ENCODE measurements around the gene NSL1.
"Not testable (repeated sequence)": the region's sequence is repeated elsewhere in the genome, so short reads cannot be mapped to it uniquely, and the experiment has no call there.

NSL1 gene

DNA sequence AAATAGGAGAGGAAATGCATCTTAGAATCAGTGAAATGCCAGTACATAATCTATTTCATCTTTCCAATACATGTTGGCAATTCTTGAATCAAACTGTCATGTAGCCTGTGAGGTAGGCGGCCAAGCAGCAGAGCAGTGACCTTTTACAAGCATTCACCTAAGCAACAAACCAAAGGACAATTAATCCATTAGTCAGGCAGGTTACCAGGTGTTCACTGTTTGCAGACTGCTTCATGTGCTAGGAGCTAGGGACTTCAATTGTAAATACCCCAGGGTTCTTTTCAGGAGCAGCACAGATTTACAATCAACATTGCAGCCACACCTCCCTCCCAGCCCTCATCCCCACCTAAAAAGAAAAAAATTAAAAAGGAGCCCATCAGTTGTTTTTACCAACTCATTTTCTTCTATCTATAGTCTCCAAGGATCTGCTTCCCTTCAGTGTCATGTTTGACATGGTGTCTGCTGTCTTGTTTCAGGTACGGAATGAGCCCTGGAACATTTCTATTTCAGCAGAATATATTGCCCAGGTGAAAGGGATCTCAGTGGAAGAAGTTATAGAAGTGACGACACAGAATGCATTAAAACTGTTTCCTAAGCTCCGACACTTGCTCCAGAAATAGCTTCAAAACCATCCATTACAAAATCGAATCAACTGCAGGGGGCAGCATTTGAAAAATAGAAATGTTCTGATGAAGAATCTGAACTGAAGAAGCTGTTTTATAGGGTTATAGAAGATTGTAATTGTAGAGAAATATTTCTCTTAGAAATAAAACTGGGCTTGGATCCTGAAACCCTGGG is 23.2 kb upstream of the NSL1 start:
- TF ChIP-seq POLR2A (IDR thresholded peaks at IDR 0.05; ENCODE audit: low read depth, low read length) = no peak
- no peak for DNase-seq (ENCODE audit: insufficient read length, low spot score)
- FAIRE-seq = no peak

DNA sequence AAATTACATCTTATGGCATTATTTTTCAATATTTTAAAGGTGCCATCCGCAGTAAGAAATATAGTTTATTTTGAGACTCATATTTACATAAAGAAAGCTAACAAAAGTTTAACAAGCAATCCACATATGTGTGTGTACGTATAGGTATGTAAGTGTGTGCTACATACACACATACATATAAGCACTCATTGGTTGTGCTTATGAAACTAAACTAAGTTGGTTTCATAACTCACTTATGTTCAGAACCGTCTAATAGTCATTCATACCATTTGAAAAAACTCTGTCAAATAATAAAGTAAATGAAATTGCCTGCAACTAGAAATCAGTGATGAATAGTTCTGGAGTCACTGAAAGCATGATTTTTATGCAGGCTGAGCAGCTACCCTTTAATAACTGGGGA is 14.2 kb upstream of the NSL1 start:
- DNase-seq (ENCODE audit: insufficient read length, low spot score) (no peak), FAIRE-seq (no peak)
- no peak for TF ChIP-seq POLR2A (IDR thresholded peaks at IDR 0.05; ENCODE audit: low read depth, low read length)

DNA sequence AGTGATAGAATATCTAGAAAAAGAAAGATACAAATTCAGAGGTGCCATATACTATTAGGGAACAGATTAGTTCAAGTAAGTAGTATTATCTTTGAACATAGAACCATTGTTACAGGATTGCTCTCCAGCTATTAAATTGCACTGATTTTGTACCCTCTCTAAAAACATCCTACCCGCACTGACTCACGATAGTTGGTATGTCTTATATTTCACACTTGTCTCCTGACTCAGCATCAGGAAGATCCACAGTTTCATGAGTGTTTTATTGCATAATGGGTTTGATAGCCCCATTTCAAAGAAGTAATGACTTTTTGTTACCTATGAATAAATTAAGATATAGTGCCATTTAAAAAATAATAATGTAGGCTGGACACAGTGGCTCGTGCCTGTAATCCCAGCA is 6.1 kb upstream of the NSL1 start:
- no peak for TF ChIP-seq POLR2A (IDR thresholded peaks at IDR 0.05; ENCODE audit: low read depth, low read length)
- no peak for DNase-seq (ENCODE audit: insufficient read length, low spot score)
- FAIRE-seq = no peak

DNA sequence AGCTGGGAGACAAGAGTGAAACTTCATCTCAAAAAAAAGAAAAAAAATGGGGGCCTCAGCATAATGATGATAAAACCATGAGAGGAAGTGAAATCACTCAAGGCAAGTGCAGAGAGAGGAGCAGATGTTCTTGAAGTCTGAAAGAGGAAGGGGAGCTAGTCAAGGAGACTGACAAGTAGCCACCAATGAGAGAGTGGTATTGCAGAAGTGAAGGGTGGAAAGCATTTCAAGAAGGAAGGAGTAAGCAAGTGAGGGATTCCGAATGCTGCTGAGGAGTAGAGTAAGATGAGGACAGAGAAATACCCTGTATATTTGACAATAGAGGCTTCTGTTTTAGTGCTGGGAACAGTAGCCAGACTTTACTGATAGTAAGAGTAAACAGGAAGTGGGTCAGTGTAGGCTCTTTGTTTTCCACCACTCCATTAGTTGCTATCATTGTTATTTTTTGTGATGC is 3.0 kb upstream of the NSL1 start:
- no peak for FAIRE-seq
- DNase-seq (ENCODE audit: insufficient read length, low spot score) = no peak
- no peak for TF ChIP-seq POLR2A (IDR thresholded peaks at IDR 0.05; ENCODE audit: low read depth, low read length)

DNA sequence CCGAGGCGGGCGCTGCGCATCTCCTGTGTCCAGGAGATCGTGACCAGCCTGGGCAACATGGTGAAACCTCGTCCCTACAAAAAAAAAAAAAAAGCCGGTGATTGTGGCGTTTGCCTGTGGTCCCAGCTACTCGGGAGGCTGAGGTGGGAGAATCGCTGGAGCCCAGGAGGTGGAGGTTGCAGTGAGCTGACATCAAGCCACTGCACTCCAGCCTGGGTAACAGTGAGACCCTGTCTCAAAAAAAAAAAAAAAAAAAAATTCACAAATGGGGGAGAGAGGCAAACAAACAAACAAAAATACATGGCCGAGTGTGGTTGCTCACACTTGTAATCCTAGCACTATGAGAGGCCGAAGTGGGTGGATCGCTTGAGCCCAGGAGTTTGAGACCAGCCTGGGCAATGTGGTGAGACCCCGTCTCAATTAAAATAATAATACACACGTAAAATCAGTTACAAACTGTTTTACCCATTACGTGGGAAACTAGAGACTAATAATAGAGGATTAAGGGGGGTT is 875 bp upstream of the NSL1 start:
- no peak for TF ChIP-seq POLR2A (IDR thresholded peaks at IDR 0.05; ENCODE audit: low read depth, low read length)
- FAIRE-seq = no peak
- no peak for DNase-seq (ENCODE audit: insufficient read length, low spot score)

DNA sequence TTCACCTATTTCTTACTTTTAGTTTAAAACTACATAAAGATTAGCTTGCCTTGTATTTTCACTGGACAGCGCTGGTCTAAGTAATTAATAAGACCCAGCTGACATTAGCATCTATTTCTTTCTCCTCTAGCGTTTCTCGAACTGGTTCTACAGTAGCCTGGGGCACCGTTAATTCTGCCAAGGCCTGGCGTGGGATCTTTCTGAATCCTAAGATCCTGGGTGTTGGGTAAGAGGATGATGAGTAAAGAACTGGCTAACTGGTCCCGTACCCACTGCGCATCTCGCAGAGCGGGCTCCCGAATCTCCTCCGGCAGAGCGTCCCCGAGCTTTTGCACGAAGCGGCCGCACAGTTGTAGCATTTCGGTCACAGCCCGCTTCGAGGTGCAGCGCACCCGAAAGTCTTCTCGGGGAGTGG is 309 bp downstream of the NSL1 start:
- FAIRE-seq (no peak), DNase-seq (ENCODE audit: insufficient read length, low spot score) (peak; percentile 73)
- no peak for TF ChIP-seq POLR2A (IDR thresholded peaks at IDR 0.05; ENCODE audit: low read depth, low read length)

DNA sequence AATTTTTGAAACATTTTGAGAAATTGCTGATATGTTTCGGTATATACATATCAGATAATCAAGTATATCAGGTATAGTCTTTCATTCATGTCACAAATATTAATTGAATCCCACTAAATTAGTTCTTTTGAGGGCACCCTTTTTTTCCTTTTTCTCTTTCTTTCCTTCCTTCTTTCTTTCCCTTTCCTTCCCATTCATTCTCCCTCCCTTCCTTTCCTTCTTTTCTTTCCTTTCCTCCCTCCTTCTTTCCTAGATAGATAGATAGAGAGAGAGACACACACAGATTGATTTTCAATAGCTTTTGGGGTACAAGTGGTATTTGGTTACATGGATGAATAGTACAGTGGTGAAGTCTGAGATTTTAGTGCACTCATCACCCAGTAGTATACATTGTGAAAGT is 5.7 kb downstream of the NSL1 start:
- no peak for TF ChIP-seq POLR2A (IDR thresholded peaks at IDR 0.05; ENCODE audit: low read depth, low read length)
- FAIRE-seq (no peak), DNase-seq (ENCODE audit: insufficient read length, low spot score) (no peak)

DNA sequence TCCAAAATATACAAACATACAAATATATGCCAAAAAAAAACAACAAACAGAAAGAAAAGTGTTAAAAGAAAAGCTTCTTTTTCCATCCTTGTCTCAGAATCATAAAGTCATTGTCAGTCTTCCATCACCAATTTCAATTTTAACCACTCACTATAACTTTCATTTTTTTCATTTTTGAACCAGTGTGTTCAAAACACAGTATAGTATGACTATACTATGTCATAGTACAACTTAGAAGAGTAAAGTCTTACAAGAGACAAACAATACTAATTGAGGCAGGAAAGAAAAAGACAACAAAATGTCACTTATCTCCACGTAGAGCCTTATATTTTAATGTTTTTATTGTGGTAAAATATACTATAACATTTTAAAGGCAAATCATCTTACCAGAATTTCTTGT is 7.6 kb downstream of the NSL1 start:
- no peak for TF ChIP-seq POLR2A (IDR thresholded peaks at IDR 0.05; ENCODE audit: low read depth, low read length)
- FAIRE-seq = no peak
- no peak for DNase-seq (ENCODE audit: insufficient read length, low spot score)

DNA sequence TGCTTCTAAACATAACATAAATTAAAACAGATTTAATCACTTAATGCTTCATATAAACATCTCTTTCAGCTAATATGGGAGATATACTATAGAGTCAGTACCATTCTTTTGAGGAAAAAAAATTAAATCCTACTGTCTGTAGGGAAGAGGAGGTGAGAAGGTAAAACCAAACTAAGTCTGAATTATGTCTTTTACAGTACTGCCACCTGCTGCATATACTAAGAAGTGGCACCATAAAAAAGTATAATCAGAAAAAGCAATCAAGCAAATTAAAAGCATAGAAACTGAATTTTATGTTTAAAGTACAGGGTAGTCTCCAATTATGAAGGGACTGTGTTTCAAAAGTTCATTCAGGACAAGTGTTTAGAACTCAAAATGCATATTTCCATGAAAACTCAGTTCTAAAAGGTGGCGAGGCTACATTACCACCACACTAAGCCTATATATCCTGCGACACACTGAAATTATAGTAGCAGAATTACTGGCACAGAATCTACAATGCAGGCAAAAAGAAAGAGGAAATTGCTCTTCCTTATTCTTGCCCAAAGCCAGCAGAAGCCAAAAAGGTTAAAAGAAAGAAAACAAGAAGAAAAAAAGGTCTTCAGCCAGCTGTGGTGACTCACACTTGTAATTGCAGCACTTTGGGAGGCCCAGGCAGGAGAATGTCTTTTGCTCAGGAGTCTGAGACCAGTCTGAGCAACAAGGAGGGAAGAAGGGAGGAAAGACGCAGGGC is 9.0 kb downstream of the NSL1 start:
- TF ChIP-seq POLR2A (IDR thresholded peaks at IDR 0.05; ENCODE audit: low read depth, low read length) = no peak
- DNase-seq (ENCODE audit: insufficient read length, low spot score) (no peak), FAIRE-seq (peak; percentile 90)

DNA sequence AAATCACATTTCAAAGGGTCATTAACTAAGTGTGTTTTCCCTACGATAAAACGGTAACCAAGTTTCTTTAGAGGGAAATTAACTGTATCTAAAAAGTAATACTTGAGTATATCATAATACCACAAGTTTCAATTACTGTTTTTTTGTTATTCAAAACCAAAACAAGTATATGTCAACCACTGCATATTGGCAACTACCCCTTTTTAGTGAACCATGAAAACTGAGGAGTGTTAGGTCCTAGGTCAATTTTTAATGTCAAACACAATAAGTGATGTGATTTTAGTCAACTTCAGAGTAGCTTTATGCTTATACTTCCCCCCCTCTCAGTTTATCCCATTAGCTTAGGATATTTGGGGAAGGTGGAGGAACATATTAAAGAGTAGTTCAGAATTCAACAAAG is 10.4 kb downstream of the NSL1 start:
- DNase-seq (ENCODE audit: insufficient read length, low spot score) = no peak
- no peak for FAIRE-seq
- TF ChIP-seq POLR2A (IDR thresholded peaks at IDR 0.05; ENCODE audit: low read depth, low read length) = no peak

DNA sequence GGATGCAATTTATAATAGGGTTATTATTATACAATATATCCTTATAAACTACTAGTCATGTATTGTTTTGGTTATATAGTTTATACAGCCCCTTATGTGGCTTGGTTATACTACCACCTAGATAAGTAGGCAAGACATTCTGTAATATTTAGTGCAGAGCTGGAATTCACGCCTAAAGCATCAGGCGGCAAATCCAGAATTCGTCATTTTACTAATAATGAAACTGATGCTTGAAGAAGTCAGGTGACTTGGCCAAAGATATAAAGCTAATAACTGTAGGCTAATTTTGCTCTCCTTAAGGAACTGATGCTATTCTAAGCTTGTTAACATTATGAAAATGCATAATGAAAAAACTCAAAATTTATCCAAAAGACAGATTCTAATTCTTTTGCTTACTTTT is 10.8 kb downstream of the NSL1 start:
- no peak for TF ChIP-seq POLR2A (IDR thresholded peaks at IDR 0.05; ENCODE audit: low read depth, low read length)
- DNase-seq (ENCODE audit: insufficient read length, low spot score) (no peak), FAIRE-seq (no peak)

DNA sequence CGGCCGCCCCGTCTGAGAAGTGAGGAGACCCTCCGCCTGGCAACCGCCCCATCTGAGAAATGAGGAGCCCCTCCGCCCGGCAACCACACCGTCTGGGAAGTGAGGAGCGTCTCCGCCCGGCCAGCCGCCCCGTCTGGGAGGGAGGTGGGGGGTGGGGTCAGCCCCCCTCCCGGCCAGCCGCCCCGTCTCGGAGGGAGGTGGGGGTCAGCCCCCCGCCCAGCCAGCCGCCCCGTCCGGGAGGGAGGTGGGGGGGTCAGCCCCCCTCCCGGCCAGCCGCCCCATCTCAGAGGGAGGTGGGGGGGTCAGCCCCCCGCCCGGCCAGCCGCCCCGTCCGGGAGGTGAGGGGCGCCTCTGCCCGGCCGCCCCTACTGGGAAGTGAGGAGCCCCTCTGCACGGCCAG is 12.5 kb downstream of the NSL1 start:
- FAIRE-seq; DNase-seq (ENCODE audit: insufficient read length, low spot score): not testable (repeated sequence)

DNA sequence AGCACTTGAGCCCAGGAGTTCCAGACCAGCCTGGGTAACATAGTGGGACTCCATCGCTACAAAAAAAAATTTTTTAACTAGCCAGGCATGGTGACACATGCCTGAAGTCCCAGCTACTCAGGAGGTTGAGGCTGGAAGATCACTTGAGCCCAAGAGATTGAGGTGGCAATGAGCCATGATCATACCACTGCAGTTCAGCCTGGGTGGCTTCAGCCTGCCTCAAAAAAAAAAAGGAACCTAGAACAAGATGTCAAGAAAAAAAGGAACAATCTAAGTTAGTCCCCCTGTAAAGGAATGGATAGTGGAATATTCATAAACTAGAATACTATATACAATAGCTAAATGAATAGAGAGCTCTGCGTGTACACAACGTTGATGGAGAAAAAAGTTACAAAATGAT is 14.4 kb downstream of the NSL1 start:
- FAIRE-seq (peak; percentile 38), DNase-seq (ENCODE audit: insufficient read length, low spot score) (no peak)
- TF ChIP-seq POLR2A (IDR thresholded peaks at IDR 0.05; ENCODE audit: low read depth, low read length) = no peak

DNA sequence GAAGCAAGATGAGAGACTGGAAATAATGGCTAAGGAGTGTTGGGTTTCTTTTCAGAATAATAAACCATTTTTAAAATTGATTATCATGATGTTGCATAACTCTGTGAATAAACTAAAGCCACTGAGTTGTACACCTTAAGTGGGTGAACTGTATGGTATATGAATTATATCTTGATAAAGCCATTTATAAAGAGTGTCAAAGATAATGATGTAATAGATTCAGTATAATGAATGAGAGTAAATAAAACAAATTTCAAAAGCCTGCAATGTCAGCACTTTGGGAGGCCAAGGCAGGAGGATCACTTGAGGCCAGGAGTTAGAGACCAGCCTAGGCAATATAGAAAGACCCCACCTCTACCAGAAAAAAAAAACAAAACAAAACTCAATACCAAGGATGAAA is 16.3 kb downstream of the NSL1 start:
- no peak for TF ChIP-seq POLR2A (IDR thresholded peaks at IDR 0.05; ENCODE audit: low read depth, low read length)
- FAIRE-seq (peak; percentile 77), DNase-seq (ENCODE audit: insufficient read length, low spot score) (no peak)

DNA sequence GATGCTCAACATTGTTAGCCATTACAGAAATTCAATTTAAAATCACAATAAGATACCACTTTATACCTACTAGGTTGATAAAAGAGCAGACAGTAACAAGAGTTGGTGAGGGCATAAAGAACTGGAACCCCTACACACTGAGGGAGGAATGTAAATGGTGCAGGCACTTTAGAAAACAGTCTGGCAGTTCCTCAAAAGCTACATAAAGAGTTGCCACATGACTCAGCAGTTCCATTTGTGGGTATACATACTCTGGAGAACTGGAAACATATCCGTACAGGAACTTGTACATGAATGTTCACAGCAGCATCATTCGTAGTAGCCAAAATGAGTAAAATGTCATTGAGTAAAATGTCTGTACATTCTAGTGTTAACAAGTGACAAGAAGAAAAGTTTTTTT is 17.0 kb downstream of the NSL1 start:
- peak; percentile 92 for FAIRE-seq
- DNase-seq (ENCODE audit: insufficient read length, low spot score) = no peak
- TF ChIP-seq POLR2A (IDR thresholded peaks at IDR 0.05; ENCODE audit: low read depth, low read length) = no peak

Measured in H54 (cell line).